ENCODE measurements around the gene ABCC4. TPM values are rescaled to one million over a fixed set of nuclear protein-coding genes. Genes with fewer than 3 reads are reported as not detected.

ABCC4 gene
- total and polyA plus RNA-seq, 8 donors, result 0.80 to 8.7 (median 4.1) TPM

DNA sequence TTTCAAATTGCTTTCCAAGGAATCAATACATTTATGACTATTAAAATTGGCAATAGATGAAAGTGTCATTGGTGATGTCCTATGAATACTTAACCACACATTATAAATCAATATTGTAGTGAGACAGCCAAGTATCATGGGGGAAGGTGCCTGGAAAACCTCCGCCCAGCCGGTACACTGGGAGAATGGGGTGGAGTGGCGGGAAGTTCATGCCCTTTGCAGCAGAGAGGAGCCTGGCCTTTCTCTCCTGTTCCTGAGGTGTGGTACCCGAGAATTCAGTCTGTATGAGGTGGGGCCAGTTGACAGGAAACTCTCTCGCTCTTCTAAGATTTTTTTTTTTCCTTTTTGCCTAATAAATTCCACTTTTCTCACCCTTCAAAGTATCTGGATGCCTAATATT lies 25.4 kb upstream of the ABCC4 start:
- ATAC-seq (no peak), FAIRE-seq (no peak), DNase-seq (no peak)
- H3K27ac ChIP-seq, result no peak overlapping the region
- intact Hi-C loops (cut with DNase I), result no loop called here
- no peaks in the 10 kb centered on the region for H3K36me3 ChIP-seq
- H3K27me3 ChIP-seq, result no peaks in the 10 kb centered on the region
- TF ChIP-seq, protein P1, sequence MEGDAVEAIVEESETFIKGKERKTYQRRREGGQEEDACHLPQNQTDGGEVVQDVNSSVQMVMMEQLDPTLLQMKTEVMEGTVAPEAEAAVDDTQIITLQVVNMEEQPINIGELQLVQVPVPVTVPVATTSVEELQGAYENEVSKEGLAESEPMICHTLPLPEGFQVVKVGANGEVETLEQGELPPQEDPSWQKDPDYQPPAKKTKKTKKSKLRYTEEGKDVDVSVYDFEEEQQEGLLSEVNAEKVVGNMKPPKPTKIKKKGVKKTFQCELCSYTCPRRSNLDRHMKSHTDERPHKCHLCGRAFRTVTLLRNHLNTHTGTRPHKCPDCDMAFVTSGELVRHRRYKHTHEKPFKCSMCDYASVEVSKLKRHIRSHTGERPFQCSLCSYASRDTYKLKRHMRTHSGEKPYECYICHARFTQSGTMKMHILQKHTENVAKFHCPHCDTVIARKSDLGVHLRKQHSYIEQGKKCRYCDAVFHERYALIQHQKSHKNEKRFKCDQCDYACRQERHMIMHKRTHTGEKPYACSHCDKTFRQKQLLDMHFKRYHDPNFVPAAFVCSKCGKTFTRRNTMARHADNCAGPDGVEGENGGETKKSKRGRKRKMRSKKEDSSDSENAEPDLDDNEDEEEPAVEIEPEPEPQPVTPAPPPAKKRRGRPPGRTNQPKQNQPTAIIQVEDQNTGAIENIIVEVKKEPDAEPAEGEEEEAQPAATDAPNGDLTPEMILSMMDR (IDR thresholded peaks at IDR 0.05), result no peak
- no peaks in the 10 kb centered on the region for H3K9me3 ChIP-seq
- 84% methylated on average over 5 of the region's 5 CpGs for WGBS, 2 donors
- H3K4me3 ChIP-seq, result no peak overlapping the region
- H3K4me1 ChIP-seq, result no peaks in the 10 kb centered on the region

DNA sequence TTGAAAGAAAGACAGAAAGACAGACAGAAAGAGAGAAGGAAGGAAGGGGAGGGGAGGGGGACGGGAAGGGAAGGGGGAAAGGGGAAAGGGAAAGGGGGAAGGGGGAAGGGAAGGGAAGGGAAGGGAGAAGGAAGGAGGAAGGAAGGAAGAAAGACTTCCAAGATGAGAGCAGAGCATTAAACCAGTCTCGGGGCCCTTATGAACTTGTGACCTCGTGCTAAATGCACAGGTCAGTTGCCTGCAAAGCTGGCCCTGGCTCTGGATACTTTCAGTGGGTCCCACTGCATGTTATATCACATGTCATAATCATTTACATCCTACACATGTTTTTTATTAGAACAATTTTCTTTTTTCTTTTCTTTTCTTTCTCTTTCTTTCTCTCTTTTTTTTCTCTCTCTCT lies 24.2 kb upstream of the ABCC4 start:
- Histone ChIP-seq H3K4me1 (no peaks in the 10 kb centered on the region), H3K36me3 (no peaks in the 10 kb centered on the region), H3K4me3 (no peak overlapping the region), H3K27ac (no peak overlapping the region), H3K27me3 (no peaks in the 10 kb centered on the region), H3K9me3 (no peaks in the 10 kb centered on the region)
- TF ChIP-seq, protein P1 (IDR thresholded peaks at IDR 0.05), result no peak
- intact Hi-C loops (cut with DNase I), result no loop called here
- ATAC-seq, result no peak
- 76 to 77% methylated on average over 3 of the region's 3 CpGs for WGBS, 2 donors
- FAIRE-seq, result no peak
- no peak for DNase-seq

DNA sequence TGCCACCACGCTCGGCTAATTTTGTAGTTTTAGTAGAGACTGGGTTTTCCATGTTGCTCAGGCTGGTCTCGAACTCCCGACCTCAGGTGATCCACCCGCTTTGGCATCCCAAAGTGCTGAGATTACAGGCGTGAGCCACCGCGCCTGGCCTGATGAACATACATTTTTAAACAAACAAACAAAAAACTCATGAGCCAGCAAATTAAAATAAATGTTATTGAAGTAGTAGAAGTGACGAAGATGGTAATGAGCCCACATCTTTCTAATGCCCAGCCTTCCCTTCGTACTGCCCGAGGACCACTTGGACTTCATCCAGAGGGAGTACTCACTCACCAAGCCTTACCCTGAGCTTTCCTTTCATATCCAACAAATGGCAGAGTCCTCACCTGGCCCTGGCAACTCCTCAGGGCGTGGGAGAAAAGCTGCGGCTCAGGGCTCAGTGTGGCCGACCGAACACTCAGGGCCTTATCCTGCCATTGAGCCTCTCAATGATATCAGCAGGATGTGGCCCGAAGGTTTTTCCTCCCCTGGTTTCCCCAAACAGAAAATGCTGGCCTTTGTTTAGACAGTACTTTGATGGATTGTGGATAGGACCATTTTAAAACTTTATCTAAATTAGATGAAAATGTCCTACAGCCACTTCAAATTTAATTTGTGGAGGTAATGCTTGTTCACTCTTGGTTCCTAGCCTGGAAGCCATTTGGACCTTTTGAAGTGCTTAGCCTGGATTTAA lies 22.8 kb upstream of the ABCC4 start:
- intact Hi-C loops (cut with DNase I), result no loop called here
- H3K36me3 ChIP-seq, result no peaks in the 10 kb centered on the region
- no peaks in the 10 kb centered on the region for H3K9me3 ChIP-seq
- FAIRE-seq (no peak), DNase-seq (no peak), ATAC-seq (no peak)
- H3K4me1 ChIP-seq, result no peaks in the 10 kb centered on the region
- WGBS, 2 donors, result 68 to 79% methylated on average over 16 of the region's 16 CpGs
- H3K27ac ChIP-seq, result no peak overlapping the region
- TF ChIP-seq, protein P1 (IDR thresholded peaks at IDR 0.05), result no peak
- no peak overlapping the region for H3K4me3 ChIP-seq
- no peaks in the 10 kb centered on the region for H3K27me3 ChIP-seq

DNA sequence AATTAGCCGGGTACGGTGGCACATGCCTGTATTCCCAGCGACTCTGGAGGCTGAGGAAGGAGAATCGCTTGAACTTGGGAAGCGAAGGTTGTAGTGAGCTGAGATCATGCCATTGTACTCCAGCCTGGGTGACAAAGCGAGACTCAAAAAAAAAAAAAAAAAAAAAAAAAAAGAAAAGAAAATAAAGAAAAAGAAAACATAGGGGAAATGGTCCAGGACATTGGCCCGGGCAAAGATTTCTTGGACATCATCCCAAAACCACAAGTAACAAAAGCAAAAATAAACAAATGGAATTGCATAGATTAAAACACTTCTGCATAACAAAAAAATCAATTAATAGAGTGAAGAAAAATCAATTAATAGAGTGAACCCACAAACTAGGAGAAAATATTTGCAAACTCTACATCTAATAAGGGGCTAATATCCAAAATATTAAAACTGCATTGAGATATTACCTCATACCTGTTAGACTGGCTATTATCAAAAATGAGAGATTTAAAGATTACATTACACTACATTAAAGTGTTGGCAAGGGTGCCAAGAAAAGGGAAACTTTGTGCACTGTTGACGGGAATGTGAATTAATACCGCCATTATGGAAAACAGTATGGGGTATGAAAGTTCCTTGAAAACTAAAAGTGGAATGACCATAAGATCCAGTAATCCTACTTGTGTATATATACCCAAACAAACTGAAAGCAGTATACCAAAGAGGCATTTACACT lies 18.5 kb upstream of the ABCC4 start:
- Histone ChIP-seq H3K4me3 (no peak overlapping the region), H3K9me3 (no peaks in the 10 kb centered on the region), H3K36me3 (no peaks in the 10 kb centered on the region), H3K27me3 (no peaks in the 10 kb centered on the region), H3K27ac (no peak overlapping the region), H3K4me1 (peaks cover 0 to 4% (median 3%) of the 10 kb centered on the region in 3 donors)
- TF ChIP-seq, protein P1 (IDR thresholded peaks at IDR 0.05), result no peak
- no peak for FAIRE-seq
- DNase-seq, result no peak
- ATAC-seq, result no peak
- intact Hi-C loops (cut with DNase I), result no loop called here
- WGBS, 2 donors, result 77 to 78% methylated on average over 9 of the region's 9 CpGs
